Stimulated activated CD4-positive, alpha-beta T cell treated with anti-CD3 and anti-CD28 coated beads, Interleukin-2, amount 100 ng/mL, for 48 hours (primary cell): ENCODE measurements around the gene MAVS.

ENCODE experiments used
- DNase-seq, 2 donors: peaks; one replicate each; pipeline ENCODE4 v3.0.0-alpha.2; 2020

The MAVS gene

DNA sequence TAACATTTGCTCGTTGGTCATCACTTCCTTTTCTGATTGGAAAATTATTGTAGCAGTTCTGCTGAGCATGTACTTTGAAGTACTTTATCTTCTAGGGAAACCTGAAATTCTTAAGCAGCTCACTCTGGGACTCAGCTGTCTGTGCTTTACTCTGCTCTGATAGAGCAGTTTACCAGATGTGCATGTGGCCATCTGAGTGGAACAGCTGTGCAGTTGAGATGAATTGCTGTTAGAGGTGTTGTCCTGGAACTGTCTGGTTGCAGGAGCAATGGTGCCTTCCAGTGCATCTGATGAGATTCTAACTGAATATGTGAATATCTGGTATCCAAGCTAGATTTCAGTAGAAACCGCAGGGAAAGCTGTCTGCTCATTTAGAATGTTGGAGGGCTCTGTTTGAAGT is 69.7 kb downstream of the MAVS start:
- no peak for DNase-seq

DNA sequence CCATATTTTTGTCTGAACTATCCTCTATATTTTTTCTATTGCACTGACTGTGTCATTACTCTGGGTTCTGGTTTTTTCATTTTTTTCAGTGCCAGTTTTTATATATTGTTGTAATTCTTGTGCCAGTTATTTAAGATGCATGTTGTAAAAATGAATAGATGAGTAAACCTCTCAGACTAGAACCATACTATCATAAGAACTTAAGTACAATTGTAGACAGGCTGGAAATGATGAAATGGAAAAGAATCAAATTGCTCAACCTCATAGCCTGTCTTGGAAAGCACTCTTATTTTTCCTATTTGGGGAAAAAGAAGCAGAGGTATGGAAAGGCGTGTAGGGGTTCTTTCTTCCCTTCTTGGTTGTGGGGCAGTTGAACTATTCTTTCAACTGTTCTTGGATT is 72.7 kb downstream of the MAVS start:
- DNase-seq = no peak

DNA sequence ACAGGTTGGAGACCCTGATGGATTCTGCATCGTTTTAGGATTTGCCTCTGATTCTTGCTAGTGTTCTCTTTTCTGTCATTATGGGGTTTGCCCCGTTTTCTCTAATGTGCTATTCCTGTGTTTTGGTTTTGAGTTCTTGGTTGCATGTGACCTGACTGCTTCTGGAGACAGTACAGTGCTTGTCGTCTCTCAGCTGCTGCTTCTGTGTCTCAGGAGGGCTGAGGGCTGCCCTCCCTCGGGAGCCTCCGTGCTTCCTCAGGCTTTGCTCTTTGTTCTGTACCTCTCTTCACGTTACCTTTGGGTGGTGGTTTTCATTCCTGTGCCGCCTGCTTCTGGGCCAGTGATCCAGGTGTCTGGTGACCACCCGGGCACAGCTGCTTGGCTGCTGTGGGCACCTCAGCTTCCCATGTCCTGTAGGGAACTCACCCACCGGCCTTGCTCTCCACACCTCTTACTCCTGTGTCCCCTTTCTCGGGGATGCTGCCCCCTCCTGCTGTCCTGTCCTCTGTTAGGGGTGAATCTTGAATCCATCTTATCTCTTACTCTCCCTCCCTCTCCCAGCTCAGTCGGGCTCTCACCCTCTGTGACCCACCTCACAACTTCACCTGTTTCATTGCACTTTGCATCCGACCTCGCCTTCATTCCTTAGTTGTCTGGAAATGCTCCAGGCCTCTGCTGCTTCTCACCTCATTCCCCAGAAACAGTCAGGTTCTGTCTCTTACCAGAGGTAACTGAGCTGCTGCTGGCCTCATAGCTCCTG is 75.8 kb downstream of the MAVS start:
- DNase-seq = no peak

DNA sequence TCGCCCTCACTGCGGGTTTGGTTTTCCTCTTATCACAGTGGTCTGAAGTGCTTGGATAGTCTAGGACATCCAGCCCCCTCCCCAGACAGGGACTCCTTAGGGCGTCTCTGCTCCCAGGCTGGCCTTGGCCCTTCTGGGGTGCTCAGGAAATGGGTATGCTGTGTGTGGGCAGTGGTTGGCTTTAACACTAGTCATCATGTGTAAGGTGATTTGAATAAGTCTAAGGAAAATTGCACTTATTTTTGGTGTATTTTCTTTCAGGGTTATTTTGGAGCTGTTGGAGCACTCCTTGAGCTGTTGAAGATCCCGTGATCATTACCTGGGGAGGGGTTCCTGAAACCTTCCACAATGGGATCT is 76.3 kb downstream of the MAVS start:
- DNase-seq = no peak

DNA sequence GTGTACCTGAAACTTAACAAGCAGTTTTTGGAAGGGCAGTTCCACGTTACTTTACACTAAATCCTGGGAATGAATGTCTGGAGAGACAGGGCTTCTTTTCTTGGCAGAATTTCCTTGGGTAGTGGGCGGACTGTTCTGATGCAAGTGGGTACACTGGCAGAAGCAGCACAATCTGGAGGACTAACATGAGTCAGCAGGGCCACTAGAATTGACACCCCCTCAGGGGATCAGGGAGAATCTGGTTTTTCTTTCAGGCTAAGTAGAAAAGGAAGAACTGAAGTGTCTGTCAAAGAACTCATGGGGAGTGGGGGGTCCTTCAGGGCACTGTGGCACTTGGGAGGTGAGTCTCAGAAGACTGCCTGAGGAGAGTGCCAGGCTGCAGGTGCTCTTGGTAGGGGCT is 77.2 kb downstream of the MAVS start:
- no peak for DNase-seq

DNA sequence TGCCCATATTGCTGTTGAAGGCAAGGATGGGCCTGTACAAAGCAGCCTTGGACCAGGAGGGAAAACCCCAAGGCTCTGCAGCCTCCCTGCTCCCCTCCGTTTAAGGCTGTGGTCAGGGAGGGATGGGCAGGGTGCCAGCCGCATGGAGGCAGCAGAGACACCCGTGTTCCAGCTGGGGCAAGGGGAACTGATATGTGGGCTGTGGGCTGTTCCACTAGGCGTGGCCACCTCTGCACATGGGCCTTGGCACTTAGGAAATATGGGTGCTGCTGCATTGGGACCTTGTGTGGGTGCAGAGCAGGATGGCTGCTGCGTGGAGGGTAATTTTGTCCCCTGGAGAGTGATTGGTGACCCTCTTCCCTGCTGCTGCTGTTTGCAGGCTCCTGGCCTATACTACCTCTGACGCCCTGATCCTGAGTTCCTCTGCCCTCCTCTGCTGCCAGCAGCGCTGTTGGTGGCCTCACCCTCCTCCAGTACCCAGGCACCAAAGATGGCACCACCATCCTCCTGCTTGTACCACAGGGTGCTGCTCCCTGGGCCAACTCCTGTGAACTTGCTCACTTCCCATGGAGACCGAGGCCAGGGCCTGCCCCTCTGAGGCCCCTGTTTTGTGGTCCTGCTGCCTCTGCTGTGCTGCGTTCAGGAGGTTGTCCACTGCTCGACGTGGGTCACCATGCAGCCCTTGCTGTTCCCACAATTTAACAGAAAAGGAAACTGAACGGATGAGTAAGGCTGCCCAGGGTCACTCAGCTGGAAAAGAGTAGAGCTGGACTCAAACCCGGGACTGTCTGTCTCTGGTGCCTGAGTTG is 77.9 kb downstream of the MAVS start:
- DNase-seq = no peak

DNA sequence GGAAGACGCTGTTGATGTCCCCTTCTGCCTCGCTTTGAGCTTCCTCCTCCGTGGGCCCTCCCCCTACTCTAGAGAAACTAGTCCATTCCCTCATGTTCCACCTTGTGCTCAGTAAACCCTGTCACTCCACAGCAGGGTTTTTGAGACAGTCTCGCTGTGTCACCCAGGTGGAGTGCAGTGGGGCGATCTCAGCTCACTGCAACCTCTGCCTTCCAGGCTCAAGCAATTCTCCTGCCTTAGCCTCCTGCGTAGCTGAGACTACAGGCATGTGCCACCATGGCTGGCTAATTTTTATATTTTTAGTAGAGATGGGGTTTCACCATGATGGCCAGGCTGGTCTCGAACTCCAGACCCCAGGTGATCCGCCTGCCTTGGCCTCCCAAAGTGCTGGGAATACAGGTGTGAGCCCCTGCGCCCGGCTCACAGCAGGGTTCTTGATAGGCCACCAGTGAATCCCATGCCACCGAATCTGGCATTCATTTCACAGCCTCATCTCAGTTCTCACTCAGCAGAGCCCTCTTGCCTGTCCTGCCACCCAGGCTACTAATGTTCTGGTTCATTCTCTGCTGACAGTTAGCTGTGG is 78.6 kb downstream of the MAVS start:
- no peak for DNase-seq
